ENCODE data around the gene EXOC3L2. TPM values are rescaled to one million over a fixed set of nuclear protein-coding genes. Genes with fewer than 3 reads are reported as not detected.

The EXOC3L2 gene
- total RNA-seq, 1 experiment from 2014 or later = 0.61 TPM

GRCh38 chr19:45275370-45275971 is 30.3 kb upstream of the EXOC3L2 start:
- H3K4me1 Mint-ChIP-seq = peaks cover 0 to 5% of the 10 kb centered on the region in 2 experiments; a peak in 2 of 4 replicates
- no peak overlapping the region; a peak in 1 of 7 replicates for H3K27ac Mint-ChIP-seq
- Histone ChIP-seq H3K9me3 (ENCODE audit: control insufficient read depth, low read depth, low read length) (no peaks in the 10 kb centered on the region), H3K56ac (ENCODE audit: insufficient read length, low read depth, low read length) (no peak overlapping the region), H3K27me3 (ENCODE audit: insufficient read depth, low read length) (no peaks in the 10 kb centered on the region), H4K91ac (ENCODE audit: insufficient read length, low read depth, low read length) (no peak overlapping the region), H3K18ac (ENCODE audit: insufficient read length, low read depth, low read length) (no peak overlapping the region), H2BK15ac (ENCODE audit: low read depth, low read length) (no peak overlapping the region), H3K23me2 (ENCODE audit: insufficient read length, low read depth, low read length, poor library complexity, severe bottlenecking) (no peaks in the 10 kb centered on the region), H3K4me1 (ENCODE audit: insufficient read depth, low read length) (no peaks in the 10 kb centered on the region), H3K4ac (ENCODE audit: low read depth, low read length) (no peak overlapping the region), H3K27ac (ENCODE audit: insufficient read length, low read depth, low read length) (no peak overlapping the region), H2BK5ac (ENCODE audit: insufficient read length, low read length) (no peak overlapping the region), H2BK12ac (ENCODE audit: insufficient read length, low read depth, low read length) (no peak overlapping the region), H3K9ac (ENCODE audit: extremely low read depth, insufficient read length, low read length) (no peak overlapping the region), H4K20me1 (ENCODE audit: control insufficient read depth, insufficient read depth, insufficient read length) (no peaks in the 10 kb centered on the region), H3K14ac (ENCODE audit: insufficient read depth, low read length) (no peak overlapping the region), H2BK20ac (ENCODE audit: low read depth, low read length, poor library complexity, severe bottlenecking) (no peak overlapping the region), H3K79me1 (ENCODE audit: insufficient read depth, low read depth, low read length, poor library complexity, severe bottlenecking) (no peaks in the 10 kb centered on the region), H4K8ac (replicated peaks; ENCODE audit: insufficient read length, low read depth, low read length) (no peak overlapping the region), H3K23ac (ENCODE audit: insufficient read length, low read depth, low read length) (no peak overlapping the region), H3T11ph (ENCODE audit: low read length) (no peak overlapping the region), H3K4me2 (ENCODE audit: insufficient read depth, insufficient read length, low read length) (no peak overlapping the region), H3K79me2 (ENCODE audit: insufficient read depth, low read length) (no peaks in the 10 kb centered on the region), H4K5ac (ENCODE audit: insufficient read length, low read depth, low read length) (no peak overlapping the region), H2BK120ac (ENCODE audit: low read depth, low read length, poor library complexity, severe bottlenecking) (no peak overlapping the region), H2AK5ac (ENCODE audit: insufficient read length, low read length) (no peak overlapping the region), H2AFZ (ENCODE audit: low read length) (no peak overlapping the region)
- no peaks in the 10 kb centered on the region for H3K27me3 Mint-ChIP-seq (ENCODE audit: low read depth)
- H3K36me3 Mint-ChIP-seq (ENCODE audit: insufficient read depth in 1 of 3, low read depth in 3 of 3) = peaks cover 16 to 59% (median 53%) of the 10 kb centered on the region in 3 experiments
- no peak for DNase-seq
- H3K4me3 Mint-ChIP-seq = no peak overlapping the region
- WGBS (ENCODE audit: extremely low coverage, insufficient read length, low lambda C conversion rate) = no CpG with 5 or more reads among the region's 12 CpGs
- TF ChIP-seq, protein P1, sequence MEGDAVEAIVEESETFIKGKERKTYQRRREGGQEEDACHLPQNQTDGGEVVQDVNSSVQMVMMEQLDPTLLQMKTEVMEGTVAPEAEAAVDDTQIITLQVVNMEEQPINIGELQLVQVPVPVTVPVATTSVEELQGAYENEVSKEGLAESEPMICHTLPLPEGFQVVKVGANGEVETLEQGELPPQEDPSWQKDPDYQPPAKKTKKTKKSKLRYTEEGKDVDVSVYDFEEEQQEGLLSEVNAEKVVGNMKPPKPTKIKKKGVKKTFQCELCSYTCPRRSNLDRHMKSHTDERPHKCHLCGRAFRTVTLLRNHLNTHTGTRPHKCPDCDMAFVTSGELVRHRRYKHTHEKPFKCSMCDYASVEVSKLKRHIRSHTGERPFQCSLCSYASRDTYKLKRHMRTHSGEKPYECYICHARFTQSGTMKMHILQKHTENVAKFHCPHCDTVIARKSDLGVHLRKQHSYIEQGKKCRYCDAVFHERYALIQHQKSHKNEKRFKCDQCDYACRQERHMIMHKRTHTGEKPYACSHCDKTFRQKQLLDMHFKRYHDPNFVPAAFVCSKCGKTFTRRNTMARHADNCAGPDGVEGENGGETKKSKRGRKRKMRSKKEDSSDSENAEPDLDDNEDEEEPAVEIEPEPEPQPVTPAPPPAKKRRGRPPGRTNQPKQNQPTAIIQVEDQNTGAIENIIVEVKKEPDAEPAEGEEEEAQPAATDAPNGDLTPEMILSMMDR (conservative IDR thresholded peaks at IDR 0.05) = no peak
- no peaks in the 10 kb centered on the region for H3K9me3 Mint-ChIP-seq

Measured in H9 (cell line).